Gastroesophageal sphincter (tissue), 4 donors: ENCODE data around the gene RPP25. TPM values are rescaled to one million over a fixed set of nuclear protein-coding genes. Genes with fewer than 3 reads are reported as not detected.

ENCODE experiments used
- ATAC-seq: fragments of 150-250 bp; one replicate; pipeline ENCODE4 v1.9.1; 2016; ENCODE audit warnings: mild to moderate bottlenecking, moderate library complexity
- H3K27ac ChIP-seq, 4 donors: fragments of 200-600 bp; sonication (generic) in 3 of 4; 1 replicate in 3 of 4; 2 replicates in 1 of 4; pipeline ENCODE4 v1.5.1; 2016 to 2019
- H3K27me3 ChIP-seq: fragments of 200-600 bp; sonication (generic); one replicate; pipeline ENCODE4 v1.5.1; 2019
- H3K36me3 ChIP-seq, 2 donors: fragments of 200-600 bp; sonication (generic); one replicate each; pipeline ENCODE4 v1.5.1; 2019; ENCODE audit warnings: control low read depth in 1 of 2
- H3K4me1 ChIP-seq, 3 donors: fragments of 200-600 bp; sonication (generic); 1 replicate in 2 of 3; 2 replicates in 1 of 3; pipeline ENCODE4 v1.5.1; 2016 to 2019; ENCODE audit warnings: control low read depth in 2 of 3
- H3K4me3 ChIP-seq, 2 donors: fragments of 200-600 bp; sonication (generic); one replicate each; pipeline ENCODE4 v1.5.1; 2019; ENCODE audit warnings: mild to moderate bottlenecking in 1 of 2, moderate library complexity in 1 of 2
- H3K9me3 ChIP-seq, 3 donors: fragments of 200-600 bp; sonication (generic); one replicate each; pipeline ENCODE4 v1.5.1; 2017 to 2019; ENCODE audit warnings: control low read depth in 2 of 3
- CTCF ChIP-seq, 4 experiments: fragments of 200-600 bp in 2 of 4; fragments of 450-650 bp in 2 of 4; sonication (generic) in 1 of 4; IDR thresholded peaks; one replicate each; pipeline ENCODE4 v1.5.1; 2017 to 2019; ENCODE audit warnings: antibody characterized with exemption in 4 of 4, mild to moderate bottlenecking in 2 of 4, moderate library complexity in 2 of 4
- EP300 ChIP-seq: sonication (generic); formaldehyde crosslinking; IDR thresholded peaks from one replicate; pipeline ENCODE4 v1.6.1; 2017; ENCODE audit warnings: antibody characterized with exemption, mild to moderate bottlenecking
- POLR2A ChIP-seq, 2 donors: fragments of 450-650 bp; IDR thresholded peaks; one replicate each; pipeline ENCODE4 v1.6.1; 2017; ENCODE audit warnings: antibody characterized with exemption in 2 of 2, mild to moderate bottlenecking in 2 of 2, moderate library complexity in 1 of 2
- POLR2AphosphoS5 ChIP-seq: sonication (generic); formaldehyde crosslinking; IDR thresholded peaks from one replicate; pipeline ENCODE4 v1.6.1; 2017; ENCODE audit warnings: antibody characterized with exemption
- whole genome bisulfite sequencing, 2 donors: methylation state at CpG; one replicate each; pipeline ENCODE4 v1.1.5; 2018; ENCODE audit warnings: low coverage in 1 of 2; 5-methylcytosine and 5-hydroxymethylcytosine counted together
- total RNA-seq, 4 donors: library from RNA; depleted of rRNA; stranded (reverse); fragments of >200 nt; gene quantifications; one replicate each; pipeline ENCODE4 v1.1.0, GENCODE V29; 2016

RPP25 gene
- total RNA-seq, 4 donors from 2014 or later: 1.6 to 8.0 (median 6.7) TPM

- H3K27ac ChIP-seq: no peak overlapping the region
- TF ChIP-seq CTCF (IDR thresholded peaks at IDR 0.05) (no peak), POLR2AphosphoS5 (no peak), EP300 (no peak), POLR2A (IDR thresholded peaks at IDR 0.05) (no peak)
- ATAC-seq: no peak
Observed at GRCh38 chr15:74954515-74954914, 2.1 kb downstream of the RPP25 start.

GRCh38 chr15:74951006-74951405 lies 5.6 kb downstream of the RPP25 start:
- peaks cover 28% of the 10 kb centered on the region for H3K27me3 ChIP-seq
- ATAC-seq: no peak
- WGBS, 2 donors: 62 to 73% methylated on average over 3 of the region's 3 CpGs

More at GRCh38 chr15:74954515-74954914, 2.1 kb downstream of the RPP25 start:
- H3K4me3 ChIP-seq: no peak overlapping the region
- no peaks in the 10 kb centered on the region for H3K9me3 ChIP-seq
- peaks cover 54% of the 10 kb centered on the region for H3K27me3 ChIP-seq
- H3K36me3 ChIP-seq: no peaks in the 10 kb centered on the region
- H3K4me1 ChIP-seq: peaks cover 0 to 60% (median 25%) of the 10 kb centered on the region in 3 donors

GRCh38 chr15:74950078-74950908 lies 6.3 kb downstream of the RPP25 start:
- Histone ChIP-seq H3K4me1 (peaks cover 0 to 18% (median 0%) of the 10 kb centered on the region in 3 donors), H3K9me3 (no peaks in the 10 kb centered on the region), H3K27me3 (peaks cover 24% of the 10 kb centered on the region), H3K36me3 (no peaks in the 10 kb centered on the region), H3K4me3 (no peak overlapping the region), H3K27ac (no peak overlapping the region)
- TF ChIP-seq EP300 (no peak), CTCF (IDR thresholded peaks at IDR 0.05) (peak in 3 of 4 experiments; percentile 96 to 99 (median 99)), POLR2AphosphoS5 (no peak)
- peak; percentile 69 for ATAC-seq
- WGBS, 2 donors: 11 to 20% methylated on average over 3 to 4 of the region's 7 CpGs

More at GRCh38 chr15:74951006-74951405, 5.6 kb downstream of the RPP25 start:
- H3K4me1 ChIP-seq: peaks cover 0 to 25% (median 5%) of the 10 kb centered on the region in 3 donors
- H3K27ac ChIP-seq: no peak overlapping the region
- no peaks in the 10 kb centered on the region for H3K9me3 ChIP-seq
- TF ChIP-seq POLR2A (IDR thresholded peaks at IDR 0.05): no peak
- no peak for TF ChIP-seq CTCF (IDR thresholded peaks at IDR 0.05)
- TF ChIP-seq EP300: no peak
- no peak for TF ChIP-seq POLR2AphosphoS5
- H3K4me3 ChIP-seq: no peak overlapping the region
- H3K36me3 ChIP-seq: no peaks in the 10 kb centered on the region

- Histone ChIP-seq H3K36me3 (no peaks in the 10 kb centered on the region), H3K27me3 (no peaks in the 10 kb centered on the region), H3K27ac (peak within 1 kb of the TSS; percentile 88 to 97 (median 93)), H3K4me3 (peak within 1 kb of the TSS; percentile 89 to 94), H3K9me3 (no peaks in the 10 kb centered on the region), H3K4me1 (peaks cover 0 to 45% (median 20%) of the 10 kb centered on the region in 3 donors)
- TF ChIP-seq EP300: no peak
- peak; percentile 83 for TF ChIP-seq POLR2AphosphoS5
- peak; percentile 74 to 82 for TF ChIP-seq POLR2A (IDR thresholded peaks at IDR 0.05)
- peak in 2 of 4 experiments; percentile 17 to 23 for TF ChIP-seq CTCF (IDR thresholded peaks at IDR 0.05)
- peak; percentile 98 for ATAC-seq
- WGBS, 2 donors: 0% methylated on average over 2 of the region's 85 CpGs; no CpG with 5 or more reads in 1 of the 2 donors
Observed at GRCh38 chr15:74937590-74938371, 18.8 kb downstream of the RPP25 start, which contains the start of gene COX5A. TSS of gene COX5A (minus strand) at chr15:74938073. CDS start at chr15:74938014, 59 bp downstream.
